ENCODE data around the gene HTT.

DNA sequence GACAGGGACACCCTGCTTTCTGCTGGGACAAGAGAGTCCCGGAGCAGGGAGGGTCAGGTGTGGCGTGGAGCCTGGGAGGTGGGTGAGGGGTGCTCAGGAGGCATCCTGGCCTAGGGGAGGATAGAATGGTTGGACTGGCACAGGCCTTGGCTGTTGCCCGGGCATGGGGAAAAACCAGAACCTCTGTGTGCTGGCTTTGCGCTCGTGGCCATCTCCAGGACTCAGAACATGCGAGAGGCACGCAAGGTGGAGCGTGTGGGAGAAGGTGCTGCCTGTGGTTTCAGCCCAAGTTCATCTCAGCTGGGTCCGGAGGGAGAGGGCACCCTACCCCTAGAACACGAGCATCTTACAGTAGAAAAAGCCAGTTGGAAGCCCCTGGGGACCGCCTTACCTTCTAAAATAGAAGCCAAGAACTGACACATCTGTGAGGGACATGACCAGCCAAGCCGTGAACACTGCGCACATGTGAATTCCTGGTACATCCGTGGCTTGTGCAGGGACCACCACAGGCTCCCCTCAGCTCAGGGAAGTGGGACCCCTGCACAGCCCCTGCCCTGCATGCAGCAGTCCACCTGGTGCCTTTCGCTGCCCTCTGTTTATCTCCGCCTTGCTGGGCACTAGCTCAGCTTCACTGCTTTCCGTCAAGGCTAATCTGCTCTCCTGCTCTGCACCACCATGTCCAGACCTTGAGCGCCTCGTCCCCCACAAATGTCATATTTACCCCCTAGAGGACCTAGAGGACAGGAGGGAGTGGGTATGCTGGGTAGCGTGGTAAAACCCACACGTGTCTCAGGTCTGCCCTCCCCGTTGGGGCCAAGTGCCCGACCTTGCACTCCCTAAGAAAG, 187.9 kb downstream of the HTT start:
- no peak for TF ChIP-seq CTCF (IDR thresholded peaks at IDR 0.05)
- no peak for TF ChIP-seq POLR2A (IDR thresholded peaks at IDR 0.05)

Measured in lower leg skin (tissue), 3 donors.